Thymus (tissue), 11 donors: ENCODE measurements around the gene LRCH1. TPM values are rescaled to one million over a fixed set of nuclear protein-coding genes. Genes with fewer than 3 reads are reported as not detected.

Source experiments
- DNase-seq, 9 donors: peaks; one replicate each; pipeline ENCODE4 v3.0.0-alpha.2; 2013; ENCODE audit warnings: low spot score in 9 of 9, low read depth in 6 of 9, missing footprints in 1 of 9
- H3K27ac ChIP-seq, 2 donors: one replicate each; pipeline ENCODE4 v1.5.1; 2013; ENCODE audit warnings: control low read depth in 1 of 2, low read depth in 1 of 2, low read length in 1 of 2, mild to moderate bottlenecking in 1 of 2, moderate library complexity in 1 of 2
- H3K27me3 ChIP-seq, 2 donors: one replicate each; pipeline ENCODE4 v1.5.1; 2013; ENCODE audit warnings: low read length in 1 of 2; ENCODE audit not compliant: control insufficient read depth in 2 of 2, insufficient read depth in 1 of 2
- H3K36me3 ChIP-seq, 2 donors: one replicate each; pipeline ENCODE4 v1.5.1; 2013; ENCODE audit warnings: low read length in 1 of 2, mild to moderate bottlenecking in 1 of 2, moderate library complexity in 1 of 2; ENCODE audit not compliant: control insufficient read depth in 2 of 2, insufficient read depth in 2 of 2
- H3K4me1 ChIP-seq, 2 donors: one replicate each; pipeline ENCODE4 v1.5.1; 2013; ENCODE audit warnings: low read length in 2 of 2; ENCODE audit not compliant: control insufficient read depth in 2 of 2, insufficient read depth in 2 of 2
- H3K4me3 ChIP-seq, 2 donors: one replicate each; pipeline ENCODE4 v1.5.1; 2013; ENCODE audit warnings: low read length in 2 of 2, control low read depth in 1 of 2, mild to moderate bottlenecking in 1 of 2
- H3K9me3 ChIP-seq, 2 donors: one replicate each; pipeline ENCODE4 v1.5.1; 2013; ENCODE audit warnings: low read length in 1 of 2, mild to moderate bottlenecking in 1 of 2; ENCODE audit not compliant: control insufficient read depth in 2 of 2, insufficient read depth in 1 of 2
- WGBS: extraction: QIAGEN DNeasy Blood & Tissue Kit; methylation state at CpG from one replicate; pipeline ENCODE4 v1.1.7; 2013; 5-methylcytosine and 5-hydroxymethylcytosine counted together
- polyA plus RNA-seq: library from polyadenylated mRNA; stranded (reverse); fragments of 200-250 nt; gene quantifications from one replicate; pipeline ENCODE4 v1.2.3, GENCODE V29; 2013
- total RNA-seq: library from RNA; stranded (reverse); fragments of 120-200 nt; gene quantifications from one replicate; pipeline ENCODE4 v1.2.4, GENCODE V29; 2013
- donor health status: healthy.

Gene LRCH1
- total and polyA plus RNA-seq, 2 donors, result 9.1 to 13.7 TPM

GRCh38 chr13:46562581-46562980 is 9.6 kb downstream of the LRCH1 start:
- Histone ChIP-seq H3K4me3 (no peak overlapping the region), H3K36me3 (no peaks in the 10 kb centered on the region), H3K27ac (no peak overlapping the region), H3K27me3 (no peaks in the 10 kb centered on the region), H3K9me3 (no peaks in the 10 kb centered on the region), H3K4me1 (peaks cover 0 to 11% of the 10 kb centered on the region in 2 donors)
- 99% methylated on average over 5 of the region's 5 CpGs for WGBS
- DNase-seq, result no peak

GRCh38 chr13:46565808-46566750 is 13.1 kb downstream of the LRCH1 start:
- no peak for DNase-seq
- H3K27ac ChIP-seq, result no peak overlapping the region
- H3K9me3 ChIP-seq, result no peaks in the 10 kb centered on the region
- H3K36me3 ChIP-seq, result no peaks in the 10 kb centered on the region
- H3K4me3 ChIP-seq, result no peak overlapping the region
- H3K27me3 ChIP-seq, result no peaks in the 10 kb centered on the region
- H3K4me1 ChIP-seq, result peaks cover 0 to 11% of the 10 kb centered on the region in 2 donors
- WGBS, result 82% methylated on average over 7 of the region's 7 CpGs

- peaks cover 0 to 6% of the 10 kb centered on the region in 2 donors for H3K4me1 ChIP-seq
- H3K9me3 ChIP-seq, result no peaks in the 10 kb centered on the region
These were observed 14.7 kb downstream of the LRCH1 start for GRCh38 chr13:46567671-46568070.

GRCh38 chr13:46569456-46569855 is 16.5 kb downstream of the LRCH1 start:
- DNase-seq, result no peak
- H3K4me1 ChIP-seq, result peaks cover 0 to 6% of the 10 kb centered on the region in 2 donors
- H3K36me3 ChIP-seq, result no peaks in the 10 kb centered on the region
- H3K27ac ChIP-seq, result no peak overlapping the region
- 97% methylated on average over 7 of the region's 7 CpGs for whole genome bisulfite sequencing
- H3K4me3 ChIP-seq, result no peak overlapping the region
- H3K27me3 ChIP-seq, result no peaks in the 10 kb centered on the region
- H3K9me3 ChIP-seq, result no peaks in the 10 kb centered on the region

More at GRCh38 chr13:46567671-46568070, 14.7 kb downstream of the LRCH1 start:
- no peaks in the 10 kb centered on the region for H3K27me3 ChIP-seq
- H3K27ac ChIP-seq, result no peak overlapping the region
- no peaks in the 10 kb centered on the region for H3K36me3 ChIP-seq
- over 99% methylated on average over 2 of the region's 2 CpGs for WGBS
- no peak overlapping the region for H3K4me3 ChIP-seq
- DNase-seq, result no peak

- Histone ChIP-seq H3K27me3 (no peaks in the 10 kb centered on the region), H3K4me1 (peaks cover 3 to 11% of the 10 kb centered on the region in 2 donors), H3K36me3 (no peaks in the 10 kb centered on the region), H3K9me3 (no peaks in the 10 kb centered on the region), H3K27ac (no peak overlapping the region), H3K4me3 (no peak overlapping the region)
- no peak for DNase-seq
- 98% methylated on average over 4 of the region's 4 CpGs for WGBS
These were observed 17.3 kb downstream of the LRCH1 start for GRCh38 chr13:46570273-46570672.

- WGBS, result 96% methylated on average over 11 of the region's 11 CpGs
- Histone ChIP-seq H3K9me3 (no peaks in the 10 kb centered on the region), H3K27ac (no peak overlapping the region), H3K27me3 (no peaks in the 10 kb centered on the region), H3K4me1 (peaks cover 8 to 14% of the 10 kb centered on the region in 2 donors), H3K36me3 (peaks cover 0 to 3% of the 10 kb centered on the region in 2 donors), H3K4me3 (no peak overlapping the region)
- no peak for DNase-seq
These were observed 18.4 kb downstream of the LRCH1 start for GRCh38 chr13:46571189-46571908.

GRCh38 chr13:46571909-46572595 is 19.1 kb downstream of the LRCH1 start:
- DNase-seq, result no peak
- Histone ChIP-seq H3K36me3 (peaks cover 0 to 5% of the 10 kb centered on the region in 2 donors), H3K4me3 (no peak overlapping the region), H3K4me1 (peaks cover 9 to 18% of the 10 kb centered on the region in 2 donors), H3K9me3 (no peaks in the 10 kb centered on the region), H3K27me3 (no peaks in the 10 kb centered on the region), H3K27ac (no peak overlapping the region)
- 85% methylated on average over 7 of the region's 7 CpGs for WGBS

- Histone ChIP-seq H3K4me1 (peaks cover 14 to 25% of the 10 kb centered on the region in 2 donors), H3K27ac (no peak overlapping the region), H3K27me3 (no peaks in the 10 kb centered on the region), H3K4me3 (no peak overlapping the region), H3K36me3 (peaks cover 0 to 5% of the 10 kb centered on the region in 2 donors), H3K9me3 (no peaks in the 10 kb centered on the region)
- WGBS, result 94% methylated on average over 6 of the region's 6 CpGs
- DNase-seq, result no peak
These were observed 19.9 kb downstream of the LRCH1 start for GRCh38 chr13:46572752-46573431.
